Measurements from ENCODE around the gene RASAL1.

Gene RASAL1

DNA sequence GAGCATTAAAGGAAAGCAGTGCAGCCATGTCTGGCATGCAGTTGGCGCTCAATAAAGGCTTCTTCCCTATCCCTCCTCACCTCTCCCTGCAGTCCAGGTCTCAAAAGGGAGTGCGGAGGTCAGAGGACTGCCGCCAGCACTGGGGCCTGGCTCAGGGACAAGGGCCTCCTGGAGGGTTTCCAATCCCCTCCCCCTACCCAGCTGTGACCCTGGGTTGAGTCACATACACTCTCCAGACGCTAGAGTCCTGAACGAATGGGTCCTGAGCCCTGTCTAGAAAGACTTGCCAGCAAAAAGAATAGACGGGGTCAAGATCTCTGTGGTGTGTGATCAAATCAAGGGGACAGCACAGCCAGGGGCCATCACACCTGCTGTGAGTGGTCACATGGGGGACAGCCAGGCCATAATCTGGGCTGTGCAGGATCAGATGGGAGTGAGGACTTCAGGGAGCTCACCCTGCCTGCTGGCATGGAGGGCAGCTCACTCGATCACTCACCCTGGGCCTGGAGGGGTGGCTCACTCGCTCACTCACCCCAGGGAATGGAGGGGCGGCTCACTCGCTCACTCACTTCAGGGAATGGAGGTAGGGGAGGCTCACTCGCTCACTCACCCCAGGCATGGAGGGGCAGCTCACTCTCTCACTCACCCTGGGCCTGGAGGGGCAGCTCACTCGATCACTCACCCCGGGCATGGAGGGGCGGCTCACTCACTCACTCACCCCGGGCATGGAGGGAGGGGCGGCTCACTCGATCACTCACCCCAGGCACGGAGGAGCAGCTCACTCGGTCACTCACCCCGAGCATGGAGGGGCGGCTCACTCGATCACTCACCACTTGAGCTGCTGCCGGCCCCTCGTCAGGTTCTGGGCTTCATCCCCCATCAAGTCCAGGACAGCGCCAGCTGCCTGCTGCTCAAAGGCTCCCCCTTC is 26.8 kb upstream of the RASAL1 start:
- DNase-seq (ENCODE audit: low spot score) (no peak), FAIRE-seq (no peak)

DNA sequence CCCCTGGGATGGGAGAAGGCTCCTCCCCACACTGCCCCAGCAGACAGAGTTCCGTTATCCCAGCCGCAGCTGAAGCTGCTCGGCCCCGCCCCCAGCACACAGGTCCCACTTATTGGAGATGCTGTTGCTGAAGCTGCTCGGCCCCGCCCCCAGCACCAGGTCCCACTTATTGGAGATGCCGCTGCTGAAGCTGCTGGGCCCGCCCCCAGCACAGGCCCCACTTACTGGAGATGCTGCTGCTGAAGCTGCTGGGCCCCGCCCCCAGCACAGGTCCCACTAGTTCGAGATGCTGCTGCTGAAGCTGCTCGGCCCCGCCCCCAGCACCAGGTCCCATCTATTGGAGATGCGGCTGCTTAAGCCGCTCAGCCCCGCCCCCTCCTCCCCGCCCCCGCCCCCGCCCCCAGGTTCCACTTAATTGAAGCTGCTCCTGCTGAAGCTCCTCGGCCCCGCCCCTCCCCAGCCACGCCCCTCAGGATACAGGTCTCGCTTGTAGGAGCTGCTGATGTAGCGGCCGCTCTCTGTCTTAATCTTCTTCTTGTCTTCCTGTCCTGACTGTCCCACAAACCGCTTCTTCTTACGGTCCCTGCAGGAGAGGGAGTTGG is 26.0 kb upstream of the RASAL1 start:
- DNase-seq (ENCODE audit: low spot score): peak; percentile 36
- FAIRE-seq: no peak

GRCh38 chr12:113159937-113160336 is 24.4 kb upstream of the RASAL1 start:
- FAIRE-seq (no peak), DNase-seq (ENCODE audit: low spot score) (no peak)

DNA sequence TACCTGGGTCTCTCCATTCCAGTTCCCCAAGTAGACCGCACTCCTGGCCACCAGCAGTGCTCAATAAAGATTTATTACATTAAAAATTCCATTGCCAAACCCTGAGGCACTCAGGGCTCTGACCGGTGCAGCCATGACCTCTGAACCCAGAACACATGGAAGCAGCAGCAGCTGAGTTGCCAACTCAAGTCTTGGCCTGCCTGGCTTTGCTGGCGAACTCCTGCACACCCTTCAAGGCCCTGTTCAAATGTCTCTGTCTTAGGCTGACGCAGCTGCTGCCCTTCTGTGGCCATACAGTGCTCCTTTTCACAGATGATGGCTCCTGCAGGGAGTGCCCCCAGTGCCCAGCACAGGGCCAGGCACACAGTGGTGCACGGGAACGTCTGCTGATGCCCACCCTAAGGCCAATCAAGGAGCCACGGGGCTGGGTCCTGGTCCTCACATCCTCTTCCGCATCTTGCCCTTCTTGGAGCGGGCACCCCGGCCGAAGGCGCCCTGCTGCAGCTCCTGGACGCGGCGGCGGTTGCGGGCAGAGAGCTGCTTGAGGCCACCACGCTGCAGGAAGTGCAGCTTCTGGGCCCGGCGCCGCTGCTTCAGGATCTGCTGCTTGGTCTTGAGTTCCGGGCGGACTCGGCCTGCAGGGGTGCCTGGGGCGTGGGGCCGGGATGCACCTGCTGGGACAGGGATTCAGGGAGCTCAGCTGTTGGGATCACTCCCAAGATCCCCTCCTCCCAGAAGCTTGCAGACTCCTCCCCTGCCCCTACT is 23.1 kb upstream of the RASAL1 start:
- no peak for FAIRE-seq
- DNase-seq (ENCODE audit: low spot score): no peak

DNA sequence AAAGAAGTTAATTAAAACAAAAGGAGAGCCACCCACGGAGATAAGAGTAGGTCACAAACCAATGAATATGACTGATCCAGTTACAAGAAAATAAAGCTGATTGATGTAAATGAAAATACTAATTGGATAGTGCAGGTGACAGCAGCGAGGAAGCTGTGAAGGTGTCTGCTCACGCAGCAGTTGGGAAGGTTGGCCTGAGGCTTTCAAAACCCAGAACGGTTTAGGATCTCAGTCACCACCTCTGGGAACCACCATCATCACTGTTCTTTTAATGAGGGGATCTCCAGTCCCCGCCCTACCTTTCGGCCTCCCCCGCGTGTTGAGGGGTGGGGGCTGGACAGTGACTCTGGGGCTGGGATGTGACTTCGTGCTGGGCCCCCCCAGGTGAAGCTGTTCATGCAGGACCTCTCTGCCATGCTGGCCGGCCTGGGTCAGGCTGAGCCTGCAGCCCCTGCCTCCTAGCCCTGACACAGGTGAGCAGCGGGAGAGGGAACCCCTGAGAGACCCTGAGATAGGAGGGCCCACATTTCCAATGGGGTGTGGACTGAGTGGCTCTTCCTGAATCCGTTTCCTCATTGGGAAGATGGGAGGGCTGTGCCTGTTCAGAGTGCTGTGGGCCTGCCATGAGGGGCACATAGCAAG is 21.8 kb upstream of the RASAL1 start:
- DNase-seq (ENCODE audit: low spot score) (no peak), FAIRE-seq (no peak)

DNA sequence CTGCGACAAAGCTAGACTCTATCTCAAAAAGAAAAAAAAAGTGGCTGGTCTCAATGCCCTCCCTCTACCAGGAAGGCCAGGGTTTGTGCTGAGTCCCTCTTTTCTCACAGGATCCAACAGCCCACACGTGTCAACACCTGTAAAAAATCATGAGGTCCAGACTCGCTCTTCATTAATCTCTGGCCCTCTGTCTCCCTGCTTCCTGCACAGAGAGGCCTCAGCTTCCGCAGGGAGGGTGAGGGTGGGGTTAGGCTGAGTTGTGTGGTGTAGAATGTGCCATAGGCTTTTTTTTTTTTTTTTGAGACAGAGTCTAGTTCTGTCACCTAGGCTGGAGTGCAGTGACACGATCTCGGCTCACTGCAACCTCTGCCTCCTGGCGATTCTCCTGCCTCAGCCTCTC is 20.1 kb upstream of the RASAL1 start:
- FAIRE-seq (no peak), DNase-seq (ENCODE audit: low spot score) (no peak)

GRCh38 chr12:113155060-113155459 is 19.5 kb upstream of the RASAL1 start:
- FAIRE-seq: no peak

DNA sequence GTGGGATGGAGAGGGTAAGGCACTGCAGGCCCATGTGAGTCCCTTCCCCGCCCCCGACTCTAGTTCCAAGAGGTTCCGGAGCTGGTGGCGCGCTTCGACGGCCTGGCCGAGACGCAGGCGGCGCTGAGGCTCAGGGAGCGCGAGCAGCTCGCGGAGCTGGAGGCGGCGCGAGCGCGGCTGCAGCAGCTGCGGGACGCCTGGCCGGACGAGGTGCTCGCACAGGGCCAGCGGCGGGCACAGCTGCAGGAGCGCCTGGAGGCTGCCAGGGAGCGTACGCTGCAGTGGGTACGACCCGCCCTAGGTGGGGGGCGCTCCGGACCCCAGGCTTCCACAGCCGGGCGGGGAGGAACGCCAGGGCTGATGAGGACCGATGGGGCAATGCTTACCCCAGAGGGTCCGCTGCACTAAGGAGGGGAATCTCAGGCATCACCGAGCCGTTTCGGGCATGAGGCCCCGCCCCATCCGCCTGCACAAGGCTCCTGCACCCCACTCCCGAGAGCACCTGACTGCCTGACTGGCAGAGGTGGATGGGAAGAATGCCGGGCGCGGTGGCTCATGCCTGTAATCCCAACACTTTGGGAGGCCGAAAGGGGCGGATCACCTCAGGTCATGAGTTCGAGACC is 18.9 kb upstream of the RASAL1 start:
- DNase-seq (ENCODE audit: low spot score) (no peak), FAIRE-seq (no peak)

More at GRCh38 chr12:113155060-113155459, 19.5 kb upstream of the RASAL1 start:
- DNase-seq (ENCODE audit: low spot score): no peak

- DNase-seq (ENCODE audit: low spot score) (peak; percentile 64), FAIRE-seq (no peak)
Measured at GRCh38 chr12:113152835-113153814, 17.6 kb upstream of the RASAL1 start.

DNA sequence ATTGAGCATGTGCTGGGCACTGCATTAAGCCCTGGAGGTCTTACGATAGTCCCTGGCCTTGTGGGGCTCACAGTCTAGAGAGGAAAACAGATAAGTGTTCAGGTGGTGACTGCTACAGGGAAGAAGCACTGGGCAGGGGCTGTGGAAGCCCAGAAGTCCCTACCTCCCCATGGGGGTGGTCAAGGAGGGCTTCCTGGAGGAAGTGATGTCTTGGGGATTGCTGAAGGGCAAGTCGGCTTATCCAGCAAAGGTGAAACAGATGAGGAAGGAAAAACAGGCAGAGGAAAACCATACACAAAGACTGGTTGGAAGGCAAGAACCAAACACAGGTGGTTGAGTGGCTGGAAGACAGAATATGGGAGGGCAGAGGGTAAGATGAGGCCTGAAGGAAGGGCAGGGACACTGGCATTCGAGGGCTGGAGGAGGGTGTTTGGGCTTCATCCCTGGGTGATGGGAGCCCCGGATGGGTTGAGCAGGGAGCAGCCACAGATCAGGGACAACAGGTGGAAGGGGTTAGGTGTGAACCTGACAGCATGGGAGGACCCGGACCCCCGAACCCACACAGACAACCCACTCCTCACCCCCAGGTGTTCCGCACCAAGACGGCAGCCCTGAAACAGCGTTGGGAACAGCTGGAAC is 16.8 kb upstream of the RASAL1 start:
- DNase-seq (ENCODE audit: low spot score) (no peak), FAIRE-seq (no peak)

GRCh38 chr12:113151655-113152054 is 16.1 kb upstream of the RASAL1 start:
- DNase-seq (ENCODE audit: low spot score) (no peak), FAIRE-seq (no peak)

DNA sequence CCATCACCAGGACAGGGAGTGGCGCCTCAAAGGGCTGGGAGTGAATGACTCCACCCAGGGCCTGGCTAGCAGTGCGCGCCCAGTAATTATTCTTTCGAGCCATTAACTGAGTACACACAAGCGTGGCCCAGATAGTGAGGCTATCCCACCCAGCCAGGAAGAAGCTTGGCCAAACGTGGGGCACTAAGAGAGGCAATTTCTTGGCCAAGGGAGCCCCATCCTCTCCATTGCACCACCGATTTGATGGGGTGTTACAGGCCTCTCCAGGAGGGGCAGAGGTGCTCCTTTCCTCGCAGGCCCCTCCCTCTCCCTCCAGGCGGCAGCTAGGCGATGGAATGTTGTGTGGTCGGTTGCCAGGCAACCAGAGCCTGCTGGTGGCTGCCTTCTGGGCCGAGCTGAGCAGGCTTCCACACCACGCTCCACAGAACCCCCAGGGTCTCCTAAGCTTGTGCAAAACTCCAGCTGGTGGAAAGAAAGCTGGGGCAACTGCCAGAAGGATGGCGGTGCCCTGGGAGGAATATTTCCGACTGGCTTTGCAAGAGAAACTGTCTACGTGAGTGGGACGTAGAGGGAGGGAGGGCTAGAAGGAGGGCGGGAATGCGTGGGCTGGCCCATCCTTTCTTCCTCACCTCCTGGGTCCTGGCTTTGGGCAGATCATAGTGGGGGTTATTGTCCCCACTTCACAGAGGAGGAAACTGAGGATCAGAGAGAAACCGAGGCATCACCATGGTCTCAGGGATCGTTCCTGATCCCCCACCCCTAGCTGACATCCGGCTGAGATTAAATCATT is 14.0 kb upstream of the RASAL1 start, which contains the start of gene CFAP73:
CFAP73 (plus strand) TSS at position 364 of the 790 bp plus-strand sequence; CDS start at position 498, 134 bp downstream.
- FAIRE-seq (peak; percentile 30), DNase-seq (ENCODE audit: low spot score) (peak; percentile 96)

DNA sequence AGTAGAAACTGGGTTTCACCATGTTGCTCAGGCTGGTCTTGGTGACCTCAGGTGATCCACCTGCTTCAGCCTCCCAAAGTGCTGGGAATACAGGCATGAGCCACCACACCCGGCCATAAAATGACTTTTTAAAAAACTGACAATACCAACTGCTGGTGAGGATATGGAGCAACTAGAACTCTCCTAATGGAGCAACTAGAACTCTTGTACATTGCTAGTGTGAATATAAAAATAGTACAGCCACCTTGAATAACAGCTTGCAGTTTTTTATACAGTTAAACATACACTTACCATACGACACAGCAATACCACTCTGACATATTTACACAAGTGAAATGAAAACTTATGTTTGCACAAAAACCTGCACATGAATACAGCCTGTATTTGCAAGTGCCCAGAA is 11.4 kb upstream of the RASAL1 start:
- DNase-seq (ENCODE audit: low spot score) (no peak), FAIRE-seq (no peak)

DNA sequence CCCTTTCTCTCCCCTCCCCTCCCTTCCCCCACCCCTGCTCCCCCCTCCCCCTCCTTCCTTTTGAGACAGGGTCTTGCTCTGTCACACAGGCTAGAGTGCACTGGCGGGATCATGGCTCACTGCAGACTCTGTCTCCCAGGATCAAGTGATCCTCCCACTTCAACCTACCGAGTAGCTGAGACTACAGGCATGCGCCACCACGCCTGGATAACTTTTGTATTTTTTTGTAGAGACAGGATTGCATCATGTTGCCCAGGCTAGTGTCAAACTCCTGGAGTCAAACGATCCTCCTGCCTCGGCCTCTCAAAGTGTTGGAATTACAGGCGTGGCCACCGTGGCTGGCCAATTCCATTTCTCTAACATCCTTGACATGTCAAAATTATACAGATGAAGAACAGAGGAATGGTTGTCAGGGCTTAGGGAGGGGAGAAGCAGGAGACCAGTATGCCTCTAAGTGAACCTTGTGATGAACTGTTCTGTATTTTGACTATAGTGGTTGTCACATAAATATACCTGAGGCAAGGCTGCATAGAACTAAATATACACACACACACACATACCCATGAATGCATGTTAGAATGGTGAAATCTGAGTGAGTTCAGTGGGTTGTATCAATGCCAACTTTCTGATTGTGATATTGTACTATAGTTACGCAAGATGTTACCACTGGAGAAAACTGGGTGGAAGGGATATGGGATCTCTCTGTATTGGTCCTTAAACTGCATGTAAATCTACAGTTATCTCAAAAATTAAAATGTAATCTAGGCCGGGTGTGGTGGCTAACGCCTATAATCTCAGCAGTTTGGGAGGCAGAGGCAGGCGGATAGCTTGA is 10.4 kb upstream of the RASAL1 start:
- no peak for FAIRE-seq
- no peak for DNase-seq (ENCODE audit: low spot score)

- FAIRE-seq (no peak), DNase-seq (ENCODE audit: low spot score) (no peak)
Measured at GRCh38 chr12:113144806-113145205, 9.2 kb upstream of the RASAL1 start.

DNA sequence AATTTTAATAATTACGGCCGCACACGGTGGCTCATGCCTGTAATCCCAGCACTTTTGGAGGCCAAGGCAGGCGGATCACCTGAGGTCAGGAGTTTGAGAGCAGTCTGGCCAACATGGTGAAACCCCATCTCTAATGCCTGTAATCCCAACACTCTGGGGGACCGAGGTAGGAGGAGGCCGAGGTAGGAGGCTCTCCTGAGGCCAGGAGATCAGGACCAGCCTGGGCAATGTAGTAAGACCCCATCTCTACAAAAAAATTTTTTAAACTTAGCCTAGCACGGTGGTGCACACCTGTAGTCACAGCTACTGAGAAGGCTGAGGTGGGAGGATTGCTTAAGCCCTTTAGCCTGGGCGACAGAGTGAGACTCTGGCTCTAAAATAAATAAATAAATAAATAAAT is 8.4 kb upstream of the RASAL1 start:
- DNase-seq (ENCODE audit: low spot score): no peak

DNA sequence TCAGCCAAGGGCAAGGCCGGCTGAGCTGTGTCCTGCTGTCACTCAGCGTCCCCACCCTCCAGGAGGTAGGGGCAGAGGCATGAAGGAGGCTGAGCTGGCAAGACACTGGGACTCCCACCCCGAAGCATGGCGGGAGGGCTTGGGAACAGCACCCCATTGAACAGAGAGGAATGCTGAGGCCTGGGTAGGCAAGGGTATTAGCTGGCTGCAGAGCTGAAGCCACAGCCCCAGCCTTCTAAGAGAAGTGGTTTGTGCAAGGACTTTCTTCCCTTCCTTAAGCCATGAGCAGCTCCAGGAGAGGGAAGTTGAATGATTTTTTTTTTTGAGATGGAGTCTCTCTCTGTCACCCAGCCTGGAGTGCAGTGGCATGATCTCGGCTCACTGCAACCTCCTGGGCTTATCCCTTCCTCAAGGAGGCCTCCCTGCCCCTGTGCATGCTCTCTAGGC is 7.3 kb upstream of the RASAL1 start:
- FAIRE-seq (no peak), DNase-seq (ENCODE audit: low spot score) (no peak)

More for the DNA sequence above, 8.4 kb upstream of the RASAL1 start:
- FAIRE-seq: no peak

Data from urothelium cell line (cell line).